Stimulated activated naive CD8-positive, alpha-beta T cell treated with anti-CD3 and anti-CD28 coated beads, Interleukin-15, amount 100 ng/mL, for 72 hours (primary cell): ENCODE data around the gene CPOX.
"Not testable (repeated sequence)": the region's sequence is repeated elsewhere in the genome, so short reads cannot be mapped to it uniquely, and the experiment has no call there.

Experiments used
- ATAC-seq: fragments of 150-1000 bp; cut with Tn5 transposase; 2 replicates; pipeline ENCODE4 v1.10.0; 2021; ENCODE audit warnings: mild to moderate bottlenecking, moderate library complexity
- DNase-seq, 2 donors: peaks; one replicate each; pipeline ENCODE4 v3.0.0; 2021 to 2022
- H3K27ac Mint-ChIP-seq, 2 donors: one replicate each; pipeline ENCODE4 v1.8.0; 2022; ENCODE audit warnings: mild to moderate bottlenecking in 2 of 2, mixed read lengths in 2 of 2, moderate library complexity in 2 of 2
- H3K27me3 Mint-ChIP-seq: one replicate; pipeline ENCODE4 v1.8.0; 2022; ENCODE audit warnings: mixed read lengths
- H3K4me1 Mint-ChIP-seq: one replicate; pipeline ENCODE4 v1.8.0; 2022; ENCODE audit warnings: mild to moderate bottlenecking, mixed read lengths
- H3K4me3 Mint-ChIP-seq, 2 donors: one replicate each; pipeline ENCODE4 v1.8.0; 2022; ENCODE audit warnings: mild to moderate bottlenecking in 2 of 2, mixed read lengths in 2 of 2, moderate library complexity in 1 of 2
- H3K9me3 Mint-ChIP-seq, 2 donors: one replicate each; pipeline ENCODE4 v1.8.0; 2022; ENCODE audit warnings: mixed read lengths in 2 of 2

CPOX gene

DNA sequence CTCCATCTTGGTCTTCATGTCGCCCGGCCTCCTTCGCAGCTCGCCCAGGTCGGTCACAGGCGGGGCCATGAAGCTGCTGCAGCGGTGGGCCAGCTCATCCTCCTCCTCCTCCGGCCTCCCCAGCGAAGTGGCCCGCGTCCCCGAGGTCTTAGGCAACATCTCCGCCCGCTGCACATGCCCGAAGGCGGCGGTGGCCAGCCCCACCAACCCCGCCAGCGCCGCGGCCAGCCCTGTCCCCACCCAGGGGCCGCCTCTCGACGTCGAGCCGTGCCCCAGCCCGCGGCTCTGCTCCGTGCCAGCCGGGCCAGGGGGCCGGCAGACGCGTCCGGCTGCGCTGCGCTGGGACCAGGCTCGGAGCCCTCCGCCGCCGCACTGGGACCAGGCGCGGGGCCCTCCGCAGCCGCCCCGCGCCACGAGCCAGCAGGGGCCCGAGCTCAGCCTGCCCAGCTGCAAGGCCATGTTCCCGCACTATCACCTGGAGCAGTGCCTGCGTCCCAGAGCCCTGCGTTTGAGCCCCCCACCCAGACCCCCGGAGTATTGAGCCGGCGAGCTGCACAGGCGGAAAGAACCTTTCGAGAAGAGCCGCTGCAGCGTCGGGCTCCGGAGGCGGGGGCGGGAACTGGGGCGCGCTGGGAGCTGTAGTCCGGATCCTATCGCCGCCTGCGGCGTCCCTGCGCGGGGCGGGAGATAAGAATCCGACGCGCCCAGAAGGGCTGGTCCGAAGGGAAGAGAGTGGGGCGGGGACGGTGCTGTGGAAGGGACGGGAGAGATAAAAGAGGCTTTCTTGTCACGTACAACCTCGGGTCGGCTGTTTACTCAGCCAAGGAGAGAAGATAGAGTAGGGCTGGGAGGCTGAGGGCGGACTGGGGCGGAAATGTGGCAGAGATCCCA, at the start of gene CPOX:
Gene CPOX (minus strand): TSS at position 566 of the 891 bp plus-strand sequence. CDS start 107 bp downstream, at position 459.
- H3K27ac Mint-ChIP-seq, result peak within 1 kb of the TSS; percentile 92 to 95
- no peaks in the 10 kb centered on the region for H3K9me3 Mint-ChIP-seq
- peaks cover 54% of the 10 kb centered on the region for H3K4me1 Mint-ChIP-seq
- DNase-seq (peak; percentile 82 to 84), ATAC-seq (peak; percentile 94)
- H3K27me3 Mint-ChIP-seq, result no peaks in the 10 kb centered on the region
- H3K4me3 Mint-ChIP-seq, result peak within 1 kb of the TSS; percentile 91 to 98

DNA sequence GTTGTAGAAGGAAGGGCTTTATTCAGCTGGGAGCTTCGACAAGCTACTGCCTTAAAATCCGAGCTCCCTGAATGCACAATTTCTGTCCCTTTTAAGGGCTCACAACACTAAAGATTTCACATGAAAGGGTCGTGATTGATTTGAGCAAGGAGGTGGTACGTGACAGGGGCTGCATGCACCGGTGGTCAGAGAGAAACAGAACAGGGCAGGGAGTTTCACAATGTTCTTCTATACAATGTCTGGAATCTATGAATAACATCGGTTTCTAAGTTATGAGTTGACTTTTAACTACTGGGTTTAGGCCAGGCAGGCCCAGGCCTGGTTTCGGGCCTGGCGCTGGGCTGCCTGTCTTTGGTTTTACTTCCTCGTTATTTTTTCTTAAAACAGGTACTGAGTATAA, 49.4 kb upstream of the CPOX start:
- not testable (repeated sequence) for H3K9me3 Mint-ChIP-seq

DNA sequence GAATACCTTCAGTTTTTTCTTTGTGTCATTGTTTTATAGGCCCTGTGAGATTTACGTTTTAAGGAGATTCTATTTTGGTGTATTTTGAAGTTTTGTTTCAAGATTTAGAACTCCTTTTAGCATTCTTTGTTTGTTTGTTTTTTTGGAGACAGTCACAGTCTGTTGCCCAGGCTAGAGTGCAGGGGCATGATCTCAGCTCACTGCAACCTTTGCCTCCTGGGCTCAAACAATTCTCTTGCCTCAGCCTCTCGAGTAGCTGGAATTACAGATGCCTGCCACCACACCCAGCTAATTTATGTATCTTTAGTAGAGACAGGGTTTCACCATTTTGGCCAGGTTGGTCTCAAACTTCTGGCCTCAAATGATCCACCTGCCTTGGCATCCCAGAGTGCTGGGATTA, 48.3 kb upstream of the CPOX start:
- H3K4me3 Mint-ChIP-seq, H3K9me3 Mint-ChIP-seq, DNase-seq, H3K4me1 Mint-ChIP-seq, ATAC-seq, H3K27ac Mint-ChIP-seq: not testable (repeated sequence)
- H3K27me3 Mint-ChIP-seq, result peaks cover 39% of the 10 kb centered on the region

More for the DNA sequence above, 49.4 kb upstream of the CPOX start:
- not testable (repeated sequence) for H3K4me3 Mint-ChIP-seq, H3K4me1 Mint-ChIP-seq, ATAC-seq, H3K27ac Mint-ChIP-seq, DNase-seq
- H3K27me3 Mint-ChIP-seq, result peaks cover 39% of the 10 kb centered on the region

- not testable (repeated sequence) for H3K9me3 Mint-ChIP-seq, H3K4me3 Mint-ChIP-seq, H3K27ac Mint-ChIP-seq, DNase-seq, H3K4me1 Mint-ChIP-seq, ATAC-seq
- H3K27me3 Mint-ChIP-seq, result peaks cover 19% of the 10 kb centered on the region
Observed at GRCh38 chr3:98638515-98638914, 45.1 kb upstream of the CPOX start.

GRCh38 chr3:98630416-98630815, 37.0 kb upstream of the CPOX start:
- H3K27ac Mint-ChIP-seq, result no peak overlapping the region
- no peak overlapping the region for H3K4me3 Mint-ChIP-seq
- DNase-seq (no peak), ATAC-seq (no peak)
- H3K4me1 Mint-ChIP-seq, result no peaks in the 10 kb centered on the region
- H3K27me3 Mint-ChIP-seq, result no peaks in the 10 kb centered on the region
- H3K9me3 Mint-ChIP-seq, result no peaks in the 10 kb centered on the region

DNA sequence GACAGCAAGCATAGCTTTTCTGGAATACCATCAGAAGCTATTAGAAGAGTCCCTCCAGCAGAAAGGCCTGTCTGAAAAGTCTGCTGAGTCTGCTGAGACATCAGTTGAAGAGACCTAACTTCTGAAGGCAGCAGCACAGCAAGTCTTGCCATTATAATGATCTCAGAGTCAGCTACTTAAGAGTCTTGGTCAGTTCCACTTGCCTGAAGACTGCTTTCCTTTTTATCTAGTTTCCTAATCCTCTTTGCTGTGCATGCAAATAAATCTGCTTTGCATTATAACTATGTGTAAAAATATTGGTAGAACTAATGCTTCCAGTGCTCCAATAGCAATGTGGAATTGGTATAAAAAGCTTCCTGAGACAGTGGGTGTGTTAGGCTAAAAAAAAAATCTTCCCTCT, 34.9 kb upstream of the CPOX start:
- H3K27ac Mint-ChIP-seq, result no peak overlapping the region
- no peak for DNase-seq
- H3K27me3 Mint-ChIP-seq, result no peaks in the 10 kb centered on the region
- ATAC-seq, result no peak
- H3K4me3 Mint-ChIP-seq, result no peak overlapping the region
- no peaks in the 10 kb centered on the region for H3K4me1 Mint-ChIP-seq
- H3K9me3 Mint-ChIP-seq, result no peaks in the 10 kb centered on the region

DNA sequence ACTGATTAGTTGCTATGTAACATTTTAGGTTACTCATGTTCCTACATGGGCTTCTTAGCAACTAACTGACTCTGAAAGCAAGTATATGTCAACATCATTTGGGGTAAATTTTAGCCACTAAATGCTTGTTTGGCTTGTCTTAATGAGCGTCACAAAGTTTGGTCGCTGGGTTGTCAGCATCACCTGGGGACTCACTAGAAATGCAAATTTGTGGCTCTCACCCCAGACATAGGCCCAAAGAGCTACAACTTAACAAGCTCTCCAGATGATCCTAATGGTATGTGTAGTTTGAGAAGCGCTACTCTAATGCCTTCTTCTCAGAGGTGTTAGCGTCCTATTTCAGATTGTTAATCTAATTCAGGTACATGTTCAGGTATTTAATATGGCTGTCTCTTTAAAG, 32.7 kb upstream of the CPOX start:
- ATAC-seq (no peak), DNase-seq (no peak)
- H3K4me3 Mint-ChIP-seq, result no peak overlapping the region
- H3K27ac Mint-ChIP-seq, result no peak overlapping the region
- H3K27me3 Mint-ChIP-seq, result no peaks in the 10 kb centered on the region
- no peaks in the 10 kb centered on the region for H3K4me1 Mint-ChIP-seq
- H3K9me3 Mint-ChIP-seq, result no peaks in the 10 kb centered on the region

- no peak overlapping the region for H3K4me3 Mint-ChIP-seq
- ATAC-seq (no peak), DNase-seq (no peak)
- no peaks in the 10 kb centered on the region for H3K4me1 Mint-ChIP-seq
- H3K27me3 Mint-ChIP-seq, result no peaks in the 10 kb centered on the region
- no peaks in the 10 kb centered on the region for H3K9me3 Mint-ChIP-seq
- H3K27ac Mint-ChIP-seq, result no peak overlapping the region
Observed at GRCh38 chr3:98623572-98624280, 30.3 kb upstream of the CPOX start.

DNA sequence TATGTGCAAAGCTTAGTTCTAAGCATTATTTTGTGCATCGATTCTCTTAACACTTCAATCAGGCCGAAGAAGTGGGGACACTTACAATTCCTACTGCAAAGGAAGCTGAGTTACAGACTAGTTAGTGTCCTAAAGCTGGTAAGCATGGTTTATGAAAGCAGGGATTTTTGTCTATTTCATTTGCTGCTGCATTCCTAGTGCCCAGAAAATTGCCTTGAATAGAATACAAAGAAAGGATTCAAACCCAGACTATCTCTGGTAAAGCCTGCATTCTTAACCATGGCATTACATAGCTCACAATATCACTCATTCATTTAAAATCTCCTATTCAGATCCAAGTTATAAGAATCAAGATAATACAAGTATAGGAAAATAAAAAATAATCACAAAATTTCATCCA, 24.4 kb upstream of the CPOX start:
- Mint-ChIP-seq H3K27ac (no peak overlapping the region), H3K4me1 (no peaks in the 10 kb centered on the region), H3K9me3 (peaks cover 0 to under 1% of the 10 kb centered on the region in 2 donors), H3K27me3 (no peaks in the 10 kb centered on the region), H3K4me3 (no peak overlapping the region)
- DNase-seq (no peak), ATAC-seq (no peak)

GRCh38 chr3:98613616-98614015, 20.2 kb upstream of the CPOX start:
- H3K9me3 Mint-ChIP-seq, result peaks cover 6 to 17% of the 10 kb centered on the region in 2 donors
- no peak overlapping the region for H3K27ac Mint-ChIP-seq
- no peak overlapping the region for H3K4me3 Mint-ChIP-seq
- H3K27me3 Mint-ChIP-seq, result no peaks in the 10 kb centered on the region
- H3K4me1 Mint-ChIP-seq, result no peaks in the 10 kb centered on the region
- no peak for DNase-seq
- ATAC-seq, result no peak

GRCh38 chr3:98612996-98613517, 19.6 kb upstream of the CPOX start:
- no peak for DNase-seq
- H3K9me3 Mint-ChIP-seq, result peaks cover 6 to 17% of the 10 kb centered on the region in 2 donors
- no peaks in the 10 kb centered on the region for H3K27me3 Mint-ChIP-seq
- no peak overlapping the region for H3K27ac Mint-ChIP-seq
- no peak for ATAC-seq
- no peaks in the 10 kb centered on the region for H3K4me1 Mint-ChIP-seq
- no peak overlapping the region for H3K4me3 Mint-ChIP-seq

DNA sequence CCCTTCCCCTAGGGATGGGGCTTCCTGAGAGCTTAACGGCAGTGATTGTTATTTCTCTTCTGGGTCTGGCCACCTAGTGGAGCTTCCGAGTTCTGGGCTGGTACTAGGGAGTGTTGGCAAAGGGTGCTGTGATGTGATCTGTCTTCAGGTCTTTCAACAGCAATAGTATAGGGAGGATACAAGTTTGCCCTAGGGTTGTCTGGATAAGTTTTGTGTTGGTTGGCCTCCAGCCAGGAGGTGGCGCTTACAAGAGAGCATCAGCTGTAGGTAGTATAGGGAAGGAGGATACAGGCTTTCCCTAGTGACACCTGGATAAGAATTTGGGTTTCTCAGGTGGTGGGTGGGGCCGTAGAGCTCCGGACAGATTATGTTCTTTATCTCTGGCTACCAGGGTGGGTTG, 19.2 kb upstream of the CPOX start:
- H3K4me3 Mint-ChIP-seq, result no peak overlapping the region
- no peak overlapping the region for H3K27ac Mint-ChIP-seq
- no peaks in the 10 kb centered on the region for H3K27me3 Mint-ChIP-seq
- peaks cover 6 to 17% of the 10 kb centered on the region in 2 donors for H3K9me3 Mint-ChIP-seq
- DNase-seq (no peak), ATAC-seq (peak; percentile 49)
- no peaks in the 10 kb centered on the region for H3K4me1 Mint-ChIP-seq

DNA sequence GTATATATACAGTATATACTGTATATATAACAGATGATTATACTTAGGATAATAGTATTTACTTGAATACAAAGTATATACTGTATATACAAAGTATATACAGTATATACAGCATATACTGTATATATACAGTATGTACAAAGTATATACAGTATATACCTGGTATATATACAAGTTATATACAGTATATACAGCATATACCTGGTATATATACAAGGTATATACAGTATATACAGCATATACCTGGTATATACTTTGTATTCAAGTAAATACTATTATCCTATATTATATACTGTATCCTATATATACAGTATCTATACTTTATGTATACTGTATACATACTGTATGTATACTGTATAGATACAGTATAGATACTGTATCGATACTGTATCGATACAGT, 14.6 kb upstream of the CPOX start:
- Mint-ChIP-seq H3K4me1 (no peaks in the 10 kb centered on the region), H3K9me3 (peaks cover 6 to 17% of the 10 kb centered on the region in 2 donors), H3K27ac (no peak overlapping the region), H3K4me3 (no peak overlapping the region), H3K27me3 (peaks cover 10% of the 10 kb centered on the region)
- no peak for ATAC-seq
- no peak for DNase-seq

DNA sequence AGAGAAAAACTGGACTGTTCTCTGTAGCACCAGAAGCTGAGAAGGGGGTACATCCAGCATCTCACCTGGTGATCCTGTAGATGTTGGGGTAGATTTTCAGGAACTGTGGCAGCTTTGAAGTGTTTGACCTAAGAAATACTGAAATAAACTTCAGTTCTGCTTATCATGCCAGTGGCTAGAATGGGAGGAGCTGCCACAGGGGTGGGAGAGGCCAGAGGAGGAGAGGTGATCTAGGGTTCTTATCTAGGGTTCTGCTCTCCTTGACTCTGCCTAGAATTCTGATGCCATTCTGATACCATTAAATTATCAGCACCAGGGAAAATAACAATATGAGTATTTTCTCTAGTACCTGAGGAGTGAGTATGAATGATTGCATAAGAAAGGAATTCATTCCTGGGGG, 10.2 kb upstream of the CPOX start:
- Mint-ChIP-seq H3K9me3 (no peaks in the 10 kb centered on the region), H3K27ac (no peak overlapping the region), H3K4me1 (no peaks in the 10 kb centered on the region), H3K4me3 (no peak overlapping the region), H3K27me3 (peaks cover 14% of the 10 kb centered on the region)
- ATAC-seq (no peak), DNase-seq (no peak)

- Mint-ChIP-seq H3K27me3 (peaks cover 14% of the 10 kb centered on the region), H3K9me3 (no peaks in the 10 kb centered on the region), H3K4me3 (no peak overlapping the region), H3K27ac (no peak overlapping the region), H3K4me1 (no peaks in the 10 kb centered on the region)
- ATAC-seq (peak; percentile 66), DNase-seq (peak in 1 of 2 donors; percentile 15)
Observed at GRCh38 chr3:98602078-98602678, 8.8 kb upstream of the CPOX start.

DNA sequence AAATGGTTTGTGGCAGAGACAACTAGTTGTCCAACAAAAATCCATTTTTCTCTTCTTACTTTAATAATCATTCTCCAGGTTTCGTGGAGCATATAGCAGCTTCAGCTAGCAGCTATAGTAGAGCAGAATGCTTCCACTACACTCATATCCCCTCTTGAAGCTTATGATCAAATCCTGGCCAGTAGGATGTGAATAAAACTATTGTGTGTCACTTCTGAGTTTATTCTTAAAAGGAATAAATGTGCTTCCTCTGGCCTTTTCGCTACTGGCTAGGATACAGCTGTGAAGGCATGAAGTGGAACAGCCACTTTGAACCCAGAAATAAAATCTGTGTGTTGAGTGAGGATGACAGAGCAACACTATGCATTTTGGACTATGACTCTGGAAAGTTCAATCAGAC, 7.8 kb upstream of the CPOX start:
- ATAC-seq (no peak), DNase-seq (no peak)
- Mint-ChIP-seq H3K4me3 (no peak overlapping the region), H3K4me1 (no peaks in the 10 kb centered on the region), H3K27me3 (peaks cover 14% of the 10 kb centered on the region), H3K9me3 (no peaks in the 10 kb centered on the region), H3K27ac (no peak overlapping the region)
